MM.1S (cell line): ENCODE measurements around the gene WDR70.

Experiments used
- DNase-seq: peaks from one replicate; pipeline ENCODE4 v3.0.0-alpha.2; 2015
- H2AFZ ChIP-seq: fragments of 300-600 bp; sonication (generic); 2 replicates; pipeline ENCODE4 v1.6.0; 2016; ENCODE audit warnings: antibody characterized with exemption, low read length
- H3F3A ChIP-seq: fragments of 300-600 bp; sonication (generic); 2 replicates; pipeline ENCODE4 v1.6.1; 2016; ENCODE audit warnings: mild to moderate bottlenecking, antibody characterized with exemption, low read length, moderate library complexity, mixed read lengths; ENCODE audit not compliant: insufficient read depth
- H3K27ac ChIP-seq: fragments of 300-600 bp; sonication (generic); 2 replicates; pipeline ENCODE4 v1.5.1; 2016; ENCODE audit warnings: mild to moderate bottlenecking, low read length
- H3K27me3 ChIP-seq: fragments of 300-600 bp; sonication (generic); replicated peaks from 2 replicates; pipeline ENCODE4 v1.6.0; 2016; ENCODE audit warnings: low read length; ENCODE audit not compliant: insufficient read depth
- H3K36me3 ChIP-seq: fragments of 300-600 bp; sonication (generic); replicated peaks from 2 replicates; pipeline ENCODE4 v1.6.1; 2016; ENCODE audit warnings: mild to moderate bottlenecking, low read length, mixed read lengths; ENCODE audit not compliant: insufficient read depth
- H3K4me1 ChIP-seq: fragments of 300-600 bp; sonication (generic); 2 replicates; pipeline ENCODE4 v1.6.1; 2016; ENCODE audit warnings: low read length, mixed read lengths
- H3K4me2 ChIP-seq: fragments of 300-600 bp; sonication (generic); 2 replicates; pipeline ENCODE4 v1.6.0; 2016; ENCODE audit warnings: low read depth, low read length
- H3K4me3 ChIP-seq: fragments of 300-600 bp; sonication (generic); 2 replicates; pipeline ENCODE4 v1.5.1; 2016; ENCODE audit warnings: low read length, mixed read lengths
- H3K79me2 ChIP-seq: fragments of 300-600 bp; sonication (generic); 2 replicates; pipeline ENCODE4 v1.6.1; 2016; ENCODE audit warnings: mixed run types, low read length, mixed read lengths
- H3K9ac ChIP-seq: fragments of 300-600 bp; sonication (generic); 2 replicates; pipeline ENCODE4 v1.6.1; 2016; ENCODE audit warnings: low read length, mixed read lengths
- H3K9me2 ChIP-seq: fragments of 300-600 bp; sonication (generic); replicated peaks from 2 replicates; pipeline ENCODE4 v1.6.1; 2016; ENCODE audit warnings: mild to moderate bottlenecking, low read length, mixed read lengths; ENCODE audit not compliant: insufficient read depth
- H3K9me3 ChIP-seq: fragments of 300-600 bp; sonication (generic); replicated peaks from 2 replicates; pipeline ENCODE4 v1.6.1; 2016; ENCODE audit warnings: mild to moderate bottlenecking, low read length, mixed read lengths; ENCODE audit not compliant: insufficient read depth
- H4K20me1 ChIP-seq: fragments of 300-600 bp; sonication (generic); 2 replicates; pipeline ENCODE4 v1.6.1; 2016; ENCODE audit warnings: mild to moderate bottlenecking, low read length, moderate library complexity, mixed read lengths; ENCODE audit not compliant: insufficient read depth
- EZH2 ChIP-seq: fragments of 300-600 bp; sonication (generic); optimal IDR thresholded peaks from 2 replicates; pipeline ENCODE3; 2017; ENCODE audit warnings: low read depth, mild to moderate bottlenecking, antibody characterized with exemption, low read length, mixed read lengths
- EZH2phosphoT487 ChIP-seq: fragments of 300-600 bp; sonication (generic); IDR thresholded peaks from 2 replicates; pipeline ENCODE4 v1.6.1; 2018; ENCODE audit warnings: antibody characterized with exemption, low read length
- TF ChIP-seq, protein P1 (sequence below): fragments of 300-600 bp; sonication (generic); IDR thresholded peaks from 2 replicates; pipeline ENCODE4 v1.5.1; 2016; ENCODE audit warnings: antibody characterized with exemption, low read length, mixed read lengths

The WDR70 gene

GRCh38 chr5:37606148-37606547, 227.0 kb downstream of the WDR70 start:
- Histone ChIP-seq H3K36me3 (no peaks in the 10 kb centered on the region; the same call in 1 of the 2 replicates), H3K9me3 (no peaks in the 10 kb centered on the region), H3K4me1 (no peaks in the 10 kb centered on the region), H3K4me3 (no peak overlapping the region), H3K9me2 (no peaks in the 10 kb centered on the region), H3K27ac (no peak overlapping the region), H4K20me1 (no peaks in the 10 kb centered on the region), H3K9ac (no peak overlapping the region), H3F3A (no peaks in the 10 kb centered on the region), H3K4me2 (no peak overlapping the region), H3K79me2 (no peaks in the 10 kb centered on the region), H3K27me3 (no peaks in the 10 kb centered on the region), H2AFZ (no peak overlapping the region)
- DNase-seq = no peak
- no peak for TF ChIP-seq EZH2phosphoT487
- TF ChIP-seq, protein P1, sequence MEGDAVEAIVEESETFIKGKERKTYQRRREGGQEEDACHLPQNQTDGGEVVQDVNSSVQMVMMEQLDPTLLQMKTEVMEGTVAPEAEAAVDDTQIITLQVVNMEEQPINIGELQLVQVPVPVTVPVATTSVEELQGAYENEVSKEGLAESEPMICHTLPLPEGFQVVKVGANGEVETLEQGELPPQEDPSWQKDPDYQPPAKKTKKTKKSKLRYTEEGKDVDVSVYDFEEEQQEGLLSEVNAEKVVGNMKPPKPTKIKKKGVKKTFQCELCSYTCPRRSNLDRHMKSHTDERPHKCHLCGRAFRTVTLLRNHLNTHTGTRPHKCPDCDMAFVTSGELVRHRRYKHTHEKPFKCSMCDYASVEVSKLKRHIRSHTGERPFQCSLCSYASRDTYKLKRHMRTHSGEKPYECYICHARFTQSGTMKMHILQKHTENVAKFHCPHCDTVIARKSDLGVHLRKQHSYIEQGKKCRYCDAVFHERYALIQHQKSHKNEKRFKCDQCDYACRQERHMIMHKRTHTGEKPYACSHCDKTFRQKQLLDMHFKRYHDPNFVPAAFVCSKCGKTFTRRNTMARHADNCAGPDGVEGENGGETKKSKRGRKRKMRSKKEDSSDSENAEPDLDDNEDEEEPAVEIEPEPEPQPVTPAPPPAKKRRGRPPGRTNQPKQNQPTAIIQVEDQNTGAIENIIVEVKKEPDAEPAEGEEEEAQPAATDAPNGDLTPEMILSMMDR = no peak
- no peak for TF ChIP-seq EZH2

DNA sequence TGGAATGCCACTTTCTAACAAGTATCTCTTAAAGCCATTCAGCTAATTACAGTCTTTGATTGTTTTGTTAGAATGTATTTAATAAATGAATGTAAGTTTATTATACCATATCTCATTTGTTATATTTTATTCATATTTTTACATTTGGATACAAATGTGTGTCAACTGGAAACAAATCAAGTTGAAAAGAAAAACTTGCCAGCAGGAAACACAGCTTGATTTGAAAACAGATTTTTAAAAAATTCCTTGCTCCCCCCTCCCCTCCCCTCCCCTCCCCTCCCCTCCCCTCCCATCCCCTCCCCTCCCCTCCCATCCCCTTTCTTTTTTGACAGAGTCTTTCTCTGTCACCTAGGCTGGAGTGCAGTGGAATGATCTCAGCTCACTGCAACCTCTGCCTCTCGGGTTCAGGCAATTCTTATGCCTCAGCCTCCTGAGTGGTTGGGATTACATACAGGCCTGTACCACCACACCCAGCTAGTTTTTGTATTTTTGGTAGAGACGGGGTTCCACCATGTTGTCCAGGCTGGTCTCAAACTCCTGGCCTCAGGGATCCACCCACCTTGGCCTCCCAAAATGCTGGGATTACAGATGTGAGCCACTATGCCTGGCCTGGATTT, 227.6 kb downstream of the WDR70 start:
- TF ChIP-seq, protein P1 = no peak
- TF ChIP-seq EZH2phosphoT487 (no peak), EZH2 (no peak)
- Histone ChIP-seq H3K4me2 (no peak overlapping the region), H3K4me3 (no peak overlapping the region), H3K4me1 (no peaks in the 10 kb centered on the region), H3K9me3 (no peaks in the 10 kb centered on the region), H4K20me1 (no peaks in the 10 kb centered on the region), H3F3A (no peaks in the 10 kb centered on the region), H2AFZ (no peak overlapping the region), H3K27ac (no peak overlapping the region), H3K79me2 (no peaks in the 10 kb centered on the region), H3K36me3 (no peaks in the 10 kb centered on the region; the same call in 1 of the 2 replicates), H3K9me2 (no peaks in the 10 kb centered on the region), H3K9ac (no peak overlapping the region), H3K27me3 (no peaks in the 10 kb centered on the region)
- no peak for DNase-seq

GRCh38 chr5:37615184-37615583, 236.1 kb downstream of the WDR70 start:
- no peak overlapping the region for H3K27ac ChIP-seq
- no peaks in the 10 kb centered on the region for H3K27me3 ChIP-seq
- H3F3A ChIP-seq = no peaks in the 10 kb centered on the region
- no peak overlapping the region for H3K4me3 ChIP-seq
- no peaks in the 10 kb centered on the region for H3K4me1 ChIP-seq
- H3K4me2 ChIP-seq = no peak overlapping the region
- H2AFZ ChIP-seq = no peak overlapping the region
- H4K20me1 ChIP-seq = no peaks in the 10 kb centered on the region
- H3K79me2 ChIP-seq = no peaks in the 10 kb centered on the region
- no peaks in the 10 kb centered on the region for H3K36me3 ChIP-seq
- no peaks in the 10 kb centered on the region for H3K9me2 ChIP-seq
- TF ChIP-seq EZH2phosphoT487 (no peak), EZH2 (no peak)
- TF ChIP-seq, protein P1 = no peak
- no peak overlapping the region for H3K9ac ChIP-seq
- DNase-seq = no peak
- H3K9me3 ChIP-seq = no peaks in the 10 kb centered on the region
